Osteocyte (in vitro differentiated cells): ENCODE data around the gene SMIM38. TPM values are rescaled to one million over a fixed set of nuclear protein-coding genes. Genes with fewer than 3 reads are reported as not detected.

Experiments used
- DNase-seq: peaks from one replicate; pipeline ENCODE4 v3.0.0; 2021; ENCODE audit warnings: mixed read lengths; ENCODE audit not compliant: unreplicated experiment; ENCODE audit errors: extremely low spot score
- H3K27ac Mint-ChIP-seq: one replicate; pipeline ENCODE4 v1.8.0; 2021; ENCODE audit warnings: mild to moderate bottlenecking, mixed read lengths; ENCODE audit not compliant: unreplicated experiment
- H3K27me3 Mint-ChIP-seq: one replicate; pipeline ENCODE4 v1.8.0; 2021; ENCODE audit warnings: mixed read lengths; ENCODE audit not compliant: unreplicated experiment
- H3K36me3 Mint-ChIP-seq: one replicate; pipeline ENCODE4 v1.8.0; 2021; ENCODE audit warnings: mixed read lengths; ENCODE audit not compliant: unreplicated experiment
- H3K4me1 Mint-ChIP-seq: one replicate; pipeline ENCODE4 v1.8.0; 2021; ENCODE audit warnings: mixed read lengths; ENCODE audit not compliant: unreplicated experiment
- H3K4me3 Mint-ChIP-seq: one replicate; pipeline ENCODE4 v1.8.0; 2021; ENCODE audit warnings: mild to moderate bottlenecking, moderate library complexity, mixed read lengths; ENCODE audit not compliant: unreplicated experiment
- H3K9me3 Mint-ChIP-seq: one replicate; pipeline ENCODE4 v1.8.0; 2021; ENCODE audit warnings: mixed read lengths; ENCODE audit not compliant: unreplicated experiment
- CTCF ChIP-seq: fragments of 200-600 bp; sonication (generic); IDR thresholded peaks from 2 replicates; pipeline ENCODE4 v1.5.0; 2021; ENCODE audit warnings: antibody characterized with exemption, mild to moderate bottlenecking, moderate library complexity
- total RNA-seq: library from RNA; stranded (reverse); gene quantifications from 2 replicates; pipeline ENCODE4 v1.2.1, GENCODE V29; 2021

The SMIM38 gene
- total RNA-seq, 1 donor from 2014 or later = 1.0 TPM

- Mint-ChIP-seq H3K27me3 (no peaks in the 10 kb centered on the region), H3K4me1 (no peaks in the 10 kb centered on the region), H3K36me3 (no peaks in the 10 kb centered on the region), H3K4me3 (no peak overlapping the region), H3K9me3 (no peaks in the 10 kb centered on the region), H3K27ac (no peak overlapping the region)
- TF ChIP-seq CTCF = no peak
- no peak for DNase-seq
These were observed 46.6 kb upstream of the SMIM38 start for GRCh38 chr11:69109101-69109500.

GRCh38 chr11:69110451-69110850 lies 45.3 kb upstream of the SMIM38 start:
- Mint-ChIP-seq H3K27me3 (no peaks in the 10 kb centered on the region), H3K4me3 (no peak overlapping the region), H3K36me3 (no peaks in the 10 kb centered on the region), H3K9me3 (no peaks in the 10 kb centered on the region), H3K4me1 (no peaks in the 10 kb centered on the region), H3K27ac (no peak overlapping the region)
- no peak for TF ChIP-seq CTCF
- DNase-seq = no peak

GRCh38 chr11:69111624-69112542 lies 43.9 kb upstream of the SMIM38 start:
- no peak for TF ChIP-seq CTCF
- H3K27me3 Mint-ChIP-seq = no peaks in the 10 kb centered on the region
- no peak for DNase-seq

GRCh38 chr11:69113226-69113625 lies 42.5 kb upstream of the SMIM38 start:
- Mint-ChIP-seq H3K27me3 (no peaks in the 10 kb centered on the region), H3K27ac (no peak overlapping the region), H3K36me3 (no peaks in the 10 kb centered on the region), H3K4me1 (no peaks in the 10 kb centered on the region), H3K4me3 (no peak overlapping the region), H3K9me3 (no peaks in the 10 kb centered on the region)
- no peak for TF ChIP-seq CTCF
- no peak for DNase-seq

More at GRCh38 chr11:69111624-69112542, 43.9 kb upstream of the SMIM38 start:
- Mint-ChIP-seq H3K4me1 (no peaks in the 10 kb centered on the region), H3K4me3 (no peak overlapping the region), H3K36me3 (no peaks in the 10 kb centered on the region), H3K27ac (no peak overlapping the region), H3K9me3 (no peaks in the 10 kb centered on the region)

- no peak for TF ChIP-seq CTCF
- H3K36me3 Mint-ChIP-seq = no peaks in the 10 kb centered on the region
- H3K9me3 Mint-ChIP-seq = no peaks in the 10 kb centered on the region
- H3K4me3 Mint-ChIP-seq = no peak overlapping the region
- no peak for DNase-seq
- no peaks in the 10 kb centered on the region for H3K27me3 Mint-ChIP-seq
- no peaks in the 10 kb centered on the region for H3K4me1 Mint-ChIP-seq
- no peak overlapping the region for H3K27ac Mint-ChIP-seq
These were observed 41.9 kb upstream of the SMIM38 start for GRCh38 chr11:69113646-69114340.
